GM23338 (cell line): ENCODE results near the gene SND1.

Experiments used
- EZH2phosphoT487 ChIP-seq: fragments of 200-600 bp; sonication (generic); IDR thresholded peaks from one replicate; pipeline ENCODE4 v1.8.1; 2018; ENCODE audit warnings: antibody characterized with exemption; ENCODE audit not compliant: unreplicated experiment
- POLR2AphosphoS5 ChIP-seq: IDR thresholded peaks from 2 replicates; pipeline ENCODE4 v1.6.1; 2016; ENCODE audit warnings: antibody characterized with exemption, low read depth
- TF ChIP-seq, protein P1 (sequence below), 2 experiments: fragments of 200-600 bp in 1 of 2; sonication (generic) in 1 of 2; conservative IDR thresholded peaks; 2 replicates each; pipeline versions ENCODE4 v1.5.1 to v1.6.1; 2016 to 2017; ENCODE audit warnings: antibody characterized with exemption in 2 of 2, low read depth in 2 of 2, mild to moderate bottlenecking in 2 of 2, moderate library complexity in 1 of 2
- TF ChIP-seq, protein P2 (sequence below): IDR thresholded peaks from one replicate; pipeline ENCODE4 v1.6.1; 2018; ENCODE audit warnings: antibody characterized with exemption; ENCODE audit not compliant: unreplicated experiment

GRCh38 chr7:127715272-127715671, 63.3 kb downstream of the SND1 start:
- TF ChIP-seq, protein P1, sequence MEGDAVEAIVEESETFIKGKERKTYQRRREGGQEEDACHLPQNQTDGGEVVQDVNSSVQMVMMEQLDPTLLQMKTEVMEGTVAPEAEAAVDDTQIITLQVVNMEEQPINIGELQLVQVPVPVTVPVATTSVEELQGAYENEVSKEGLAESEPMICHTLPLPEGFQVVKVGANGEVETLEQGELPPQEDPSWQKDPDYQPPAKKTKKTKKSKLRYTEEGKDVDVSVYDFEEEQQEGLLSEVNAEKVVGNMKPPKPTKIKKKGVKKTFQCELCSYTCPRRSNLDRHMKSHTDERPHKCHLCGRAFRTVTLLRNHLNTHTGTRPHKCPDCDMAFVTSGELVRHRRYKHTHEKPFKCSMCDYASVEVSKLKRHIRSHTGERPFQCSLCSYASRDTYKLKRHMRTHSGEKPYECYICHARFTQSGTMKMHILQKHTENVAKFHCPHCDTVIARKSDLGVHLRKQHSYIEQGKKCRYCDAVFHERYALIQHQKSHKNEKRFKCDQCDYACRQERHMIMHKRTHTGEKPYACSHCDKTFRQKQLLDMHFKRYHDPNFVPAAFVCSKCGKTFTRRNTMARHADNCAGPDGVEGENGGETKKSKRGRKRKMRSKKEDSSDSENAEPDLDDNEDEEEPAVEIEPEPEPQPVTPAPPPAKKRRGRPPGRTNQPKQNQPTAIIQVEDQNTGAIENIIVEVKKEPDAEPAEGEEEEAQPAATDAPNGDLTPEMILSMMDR (conservative IDR thresholded peaks at IDR 0.05; ENCODE audit: low read depth in 2 of 2): no peak
- TF ChIP-seq, protein P2, sequence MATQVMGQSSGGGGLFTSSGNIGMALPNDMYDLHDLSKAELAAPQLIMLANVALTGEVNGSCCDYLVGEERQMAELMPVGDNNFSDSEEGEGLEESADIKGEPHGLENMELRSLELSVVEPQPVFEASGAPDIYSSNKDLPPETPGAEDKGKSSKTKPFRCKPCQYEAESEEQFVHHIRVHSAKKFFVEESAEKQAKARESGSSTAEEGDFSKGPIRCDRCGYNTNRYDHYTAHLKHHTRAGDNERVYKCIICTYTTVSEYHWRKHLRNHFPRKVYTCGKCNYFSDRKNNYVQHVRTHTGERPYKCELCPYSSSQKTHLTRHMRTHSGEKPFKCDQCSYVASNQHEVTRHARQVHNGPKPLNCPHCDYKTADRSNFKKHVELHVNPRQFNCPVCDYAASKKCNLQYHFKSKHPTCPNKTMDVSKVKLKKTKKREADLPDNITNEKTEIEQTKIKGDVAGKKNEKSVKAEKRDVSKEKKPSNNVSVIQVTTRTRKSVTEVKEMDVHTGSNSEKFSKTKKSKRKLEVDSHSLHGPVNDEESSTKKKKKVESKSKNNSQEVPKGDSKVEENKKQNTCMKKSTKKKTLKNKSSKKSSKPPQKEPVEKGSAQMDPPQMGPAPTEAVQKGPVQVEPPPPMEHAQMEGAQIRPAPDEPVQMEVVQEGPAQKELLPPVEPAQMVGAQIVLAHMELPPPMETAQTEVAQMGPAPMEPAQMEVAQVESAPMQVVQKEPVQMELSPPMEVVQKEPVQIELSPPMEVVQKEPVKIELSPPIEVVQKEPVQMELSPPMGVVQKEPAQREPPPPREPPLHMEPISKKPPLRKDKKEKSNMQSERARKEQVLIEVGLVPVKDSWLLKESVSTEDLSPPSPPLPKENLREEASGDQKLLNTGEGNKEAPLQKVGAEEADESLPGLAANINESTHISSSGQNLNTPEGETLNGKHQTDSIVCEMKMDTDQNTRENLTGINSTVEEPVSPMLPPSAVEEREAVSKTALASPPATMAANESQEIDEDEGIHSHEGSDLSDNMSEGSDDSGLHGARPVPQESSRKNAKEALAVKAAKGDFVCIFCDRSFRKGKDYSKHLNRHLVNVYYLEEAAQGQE: no peak
- TF ChIP-seq EZH2phosphoT487: no peak
- TF ChIP-seq POLR2AphosphoS5: no peak
